HCT116 (cell line): ENCODE data around the gene AFAP1L1. TPM values are rescaled to one million over a fixed set of nuclear protein-coding genes. Genes with fewer than 3 reads are reported as not detected.

Source experiments
- ATAC-seq: fragments of 200-7000 bp; cut with Tn5 transposase; 2 replicates; pipeline ENCODE4 v1.9.1; 2020; ENCODE audit warnings: mild to moderate bottlenecking, moderate library complexity
- BruUV-seq: library from RNA; stranded (reverse); fragments of 400-500 nt; replicated peaks from 2 replicates; lab custom pipeline; 2021; lab: Mats Ljungman, UMichigan
- CTCF ChIA-PET: fragments of 300-600 bp; sonication (Branson Sonifier 250); formaldehyde crosslinking; loops from one replicate; lab custom pipeline; 2021; ENCODE audit warnings: antibody characterized with exemption; lab: Charles Lee
- POLR2A ChIA-PET: fragments of 300-600, 350-600 bp; sonication (Branson Sonifier 250); formaldehyde crosslinking; loops from one replicate; lab custom pipeline; 2021; ENCODE audit warnings: antibody characterized with exemption; lab: Charles Lee
- RAD21 ChIA-PET, 2 experiments: fragments of 300-600 bp; sonication (Branson Sonifier 250); formaldehyde crosslinking; loops; one replicate each; lab custom pipeline; 2023; ENCODE audit warnings: low total read pairs in 2 of 2; ENCODE audit not compliant: uncharacterized antibody in 2 of 2, unreplicated experiment in 2 of 2, low non-redundant PET in 1 of 2; lab: Charles Lee
- DNase-seq: peaks from one replicate; pipeline ENCODE4 v3.0.0-alpha.2; 2010; ENCODE audit warnings: low read depth, low spot score
- H2AFZ ChIP-seq: fragments of 200-600 bp; shearing (Covaris generic), sonication (generic); 2 replicates; pipeline ENCODE4 v1.6.1; 2017; ENCODE audit warnings: low read depth, mixed run types, mixed read lengths, antibody characterized with exemption, low read length; ENCODE audit not compliant: poor library complexity, severe bottlenecking
- H3K27ac ChIP-seq: 2 replicates; pipeline ENCODE4 v1.5.1; 2012; ENCODE audit warnings: low read depth, low read length
- H3K27me3 ChIP-seq: fragments of 200-600 bp; sonication (generic); 2 replicates; pipeline ENCODE4 v1.6.1; 2016; ENCODE audit warnings: mixed run types, low read length, mixed read lengths; ENCODE audit not compliant: insufficient read depth
- H3K36me3 ChIP-seq, 2 experiments: fragments of 200-500 bp in 1 of 2; fragments of 200-600 bp in 1 of 2; sonication (Bioruptor generic) in 1 of 2; sonication (generic) in 1 of 2; 2 replicates each; pipeline versions ENCODE4 v1.5.1 to v1.6.1; 2014 to 2016; ENCODE audit warnings: low read length in 2 of 2, inconsistent platforms in 1 of 2, mixed read lengths in 1 of 2, mixed run types in 1 of 2; ENCODE audit not compliant: insufficient read depth in 2 of 2, control insufficient read depth in 1 of 2
- H3K4me1 ChIP-seq, 2 experiments: fragments of 200-600 bp in 1 of 2; sonication (generic) in 1 of 2; 2 replicates each; pipeline versions ENCODE4 v1.5.1 to v1.6.1; 2012 to 2017; ENCODE audit warnings: low read length in 2 of 2, inconsistent platforms in 1 of 2, mild to moderate bottlenecking in 1 of 2, mixed read lengths in 1 of 2, mixed run types in 1 of 2, moderate library complexity in 1 of 2; ENCODE audit not compliant: insufficient read depth in 2 of 2, control insufficient read depth in 1 of 2
- H3K4me2 ChIP-seq: fragments of 200-600 bp; sonication (generic); 2 replicates; pipeline ENCODE4 v1.6.1; 2017; ENCODE audit warnings: mixed run types, low read length, mixed read lengths
- H3K4me3 ChIP-seq, 2 experiments: fragments of 200-600 bp in 1 of 2; sonication (generic) in 1 of 2; replicated peaks in 1 of 2; 2 replicates each; pipeline ENCODE4 v1.5.1; 2011 to 2016; ENCODE audit warnings: low read length in 2 of 2, control low read depth in 1 of 2, low read depth in 1 of 2, mild to moderate bottlenecking in 1 of 2, mixed read lengths in 1 of 2, mixed run types in 1 of 2
- H3K79me2 ChIP-seq: fragments of 200-600 bp; sonication (generic); 2 replicates; pipeline ENCODE4 v1.6.1; 2017; ENCODE audit warnings: mild to moderate bottlenecking, mixed run types, low read length, moderate library complexity, mixed read lengths; ENCODE audit not compliant: insufficient read depth
- H3K9ac ChIP-seq: fragments of 200-600 bp; sonication (generic); 2 replicates; pipeline ENCODE4 v1.6.1; 2016; ENCODE audit warnings: low read length, mixed read lengths
- H3K9me2 ChIP-seq: fragments of 200-600 bp; sonication (generic), shearing (Covaris generic); 2 replicates; pipeline ENCODE4 v1.6.1; 2017; ENCODE audit warnings: mixed run types, mild to moderate bottlenecking, moderate library complexity; ENCODE audit not compliant: insufficient read depth
- H3K9me3 ChIP-seq, 2 experiments: fragments of 200-500 bp in 1 of 2; fragments of 200-600 bp in 1 of 2; sonication (Bioruptor generic) in 1 of 2; sonication (generic) in 1 of 2; 2 replicates each; pipeline ENCODE4 v1.6.1; 2014 to 2017; ENCODE audit warnings: low read length in 2 of 2, mixed read lengths in 2 of 2, inconsistent platforms in 1 of 2, low read depth in 1 of 2, mild to moderate bottlenecking in 1 of 2, mixed run types in 1 of 2, moderate library complexity in 1 of 2; ENCODE audit not compliant: control insufficient read depth in 1 of 2, insufficient read depth in 1 of 2
- H4K20me1 ChIP-seq: fragments of 200-600 bp; sonication (generic), shearing (Covaris generic); 2 replicates; pipeline ENCODE4 v1.6.1; 2017; ENCODE audit warnings: mixed run types, mild to moderate bottlenecking, moderate library complexity; ENCODE audit not compliant: insufficient read depth
- CTCF ChIP-seq, 3 experiments: fragments of 200-600 bp in 1 of 3; sonication (generic) in 1 of 3; IDR thresholded peaks in 2 of 3; conservative IDR thresholded peaks in 1 of 3; 2 replicates each; pipeline ENCODE4 v1.5.1; 2012 to 2017; ENCODE audit warnings: low read depth in 2 of 3, low read length in 2 of 3, antibody characterized with exemption in 1 of 3, borderline replicate concordance in 1 of 3, control low read depth in 1 of 3, mild to moderate bottlenecking in 1 of 3, mixed read lengths in 1 of 3, mixed run types in 1 of 3, moderate library complexity in 1 of 3; ENCODE audit not compliant: insufficient read depth in 1 of 3
- ELF1 ChIP-seq: IDR thresholded peaks from 2 replicates; pipeline ENCODE4 v1.6.1; 2012; ENCODE audit warnings: low read depth, borderline replicate concordance
- EZH2phosphoT487 ChIP-seq: fragments of 200-600 bp; IDR thresholded peaks from 2 replicates; pipeline ENCODE4 v1.6.1; 2018; ENCODE audit warnings: antibody characterized with exemption, borderline replicate concordance
- JUND ChIP-seq: IDR thresholded peaks from 2 replicates; pipeline ENCODE4 v1.6.1; 2012
- REST ChIP-seq: IDR thresholded peaks from 2 replicates; pipeline ENCODE4 v1.6.1; 2012; ENCODE audit warnings: low read depth
- SIN3A ChIP-seq: IDR thresholded peaks from 2 replicates; pipeline ENCODE4 v1.6.1; 2012; ENCODE audit warnings: low read depth
- TCF7L2 ChIP-seq: IDR thresholded peaks from 2 replicates; pipeline ENCODE4 v1.7.0; 2011; ENCODE audit warnings: borderline replicate concordance, inconsistent platforms; ENCODE audit not compliant: insufficient read depth, insufficient read length; ENCODE audit errors: extremely low read depth
- YY1 ChIP-seq: IDR thresholded peaks from 2 replicates; pipeline ENCODE4 v1.6.1; 2011; ENCODE audit warnings: low read length, low read depth, moderate library complexity, mild to moderate bottlenecking; ENCODE audit not compliant: insufficient replicate concordance; ENCODE audit errors: extremely low read depth
- ZBTB33 ChIP-seq: IDR thresholded peaks from 2 replicates; pipeline ENCODE4 v1.6.1; 2011; ENCODE audit warnings: mild to moderate bottlenecking, low read length, moderate library complexity; ENCODE audit not compliant: insufficient replicate concordance; ENCODE audit errors: extremely low read depth
- ZNF274 ChIP-seq: fragments of 200-500 bp; sonication (Bioruptor generic); IDR thresholded peaks from 2 replicates; pipeline ENCODE4 v1.6.1; 2014; ENCODE audit warnings: mild to moderate bottlenecking, low read depth, low read length, inconsistent platforms
- intact Hi-C: fragments of 100-400 bp; cut with micrococcal nuclease; formaldehyde crosslinking; loops from 2 replicates; pipeline ENCODE4 v1.10.0; 2022
- total RNA-seq: library from RNA; stranded (reverse); gene quantifications from one replicate; pipeline ENCODE4 v1.2.1, GENCODE V29; 2021; ENCODE audit not compliant: unreplicated experiment

AFAP1L1 gene
- total RNA-seq, 1 experiment from 2014 or later, result 4.3 TPM

- H3K9ac ChIP-seq, result no peak overlapping the region
- ATAC-seq, result no peak
- no peaks in the 10 kb centered on the region for H3K9me3 ChIP-seq
- TF ChIP-seq REST (no peak), JUND (no peak), YY1 (no peak), TCF7L2 (no peak), CTCF (IDR thresholded peaks at IDR 0.05 in 2 of 3, conservative IDR thresholded peaks at IDR 0.05 in 1 of 3; ENCODE audit: borderline replicate concordance in 1 of 3, insufficient read depth in 1 of 3, low read depth in 2 of 3, low read length in 2 of 3) (no peak), SIN3A (no peak), ELF1 (no peak), EZH2phosphoT487 (no peak), ZNF274 (no peak), ZBTB33 (no peak)
- ChIA-PET POLR2A (no interaction called here), RAD21 (no interaction called here), CTCF (no interaction called here)
- no peaks in the 10 kb centered on the region for H3K79me2 ChIP-seq
- H3K4me2 ChIP-seq, result no peak overlapping the region
- H3K4me1 ChIP-seq, result peaks cover 0 to 1% of the 10 kb centered on the region in 2 experiments; a peak in 1 of 4 replicates
- no TSS peak for BruUV-seq
- H2AFZ ChIP-seq, result no peak overlapping the region
- H3K27me3 ChIP-seq, result no peaks in the 10 kb centered on the region
- H3K36me3 ChIP-seq, result no peaks in the 10 kb centered on the region
- H3K4me3 ChIP-seq, result no peak overlapping the region
- DNase-seq, result no peak
- no peak overlapping the region for H3K27ac ChIP-seq
- intact Hi-C loops, result no loop called here
- H3K9me2 ChIP-seq, result no peaks in the 10 kb centered on the region
- H4K20me1 ChIP-seq, result no peaks in the 10 kb centered on the region
These were observed 30.2 kb downstream of the AFAP1L1 start for GRCh38 chr5:149301744-149302380.
